Omental fat pad (tissue), 4 donors: ENCODE data around the gene AJAP1. TPM values are rescaled to one million over a fixed set of nuclear protein-coding genes. Genes with fewer than 3 reads are reported as not detected.

Experiments used
- ATAC-seq: fragments of 150-250 bp; one replicate; pipeline ENCODE4 v1.9.1; 2016; ENCODE audit warnings: mild to moderate bottlenecking, moderate library complexity; ENCODE audit not compliant: low FRiP score
- DNase-seq: peaks from one replicate; pipeline ENCODE4 v3.0.0-alpha.2; 2019; ENCODE audit warnings: low spot score
- total RNA-seq, 4 donors: library from RNA; depleted of rRNA; stranded (reverse); fragments of >200 nt; gene quantifications; one replicate each; pipeline ENCODE4 v1.1.0, GENCODE V29; 2016
- TF ChIP-seq, protein P1 (sequence below), 3 donors: fragments of 450-650 bp; IDR thresholded peaks; one replicate each; pipeline ENCODE4 v1.5.1; 2016 to 2017; ENCODE audit warnings: antibody characterized with exemption in 3 of 3, mild to moderate bottlenecking in 3 of 3, moderate library complexity in 2 of 3

AJAP1 gene
- total RNA-seq, 4 donors from 2014 or later = 0.06 to 0.63 (median 0.53) TPM

DNA sequence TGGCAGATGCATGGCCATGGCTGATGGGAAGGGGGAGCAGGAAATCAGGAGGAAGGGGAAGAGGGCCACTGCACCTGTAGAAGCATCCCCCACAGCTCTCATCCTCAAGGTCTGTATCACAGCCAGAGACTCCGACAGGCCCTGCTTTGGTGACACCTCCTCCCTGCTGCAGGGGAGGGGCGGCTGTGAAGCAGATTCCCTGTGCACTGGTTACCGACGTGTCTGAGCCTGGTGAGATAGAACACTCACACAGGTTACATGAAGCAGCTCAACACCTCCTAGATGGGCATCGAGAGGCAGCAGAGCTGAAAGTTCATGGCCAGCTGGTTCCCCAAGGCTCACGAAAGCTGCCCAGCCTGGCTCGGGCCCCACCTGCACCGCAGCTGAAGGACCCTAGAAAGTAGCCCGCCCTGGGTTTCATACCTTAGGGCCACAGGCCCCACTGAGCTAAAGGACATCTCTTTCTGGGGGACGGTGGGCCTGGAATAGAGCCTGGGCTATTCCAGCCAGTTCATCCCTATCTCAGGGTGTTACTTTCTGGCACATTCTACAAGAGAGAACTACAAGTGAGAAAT, 30.2 kb upstream of the AJAP1 start:
- TF ChIP-seq, protein P1, sequence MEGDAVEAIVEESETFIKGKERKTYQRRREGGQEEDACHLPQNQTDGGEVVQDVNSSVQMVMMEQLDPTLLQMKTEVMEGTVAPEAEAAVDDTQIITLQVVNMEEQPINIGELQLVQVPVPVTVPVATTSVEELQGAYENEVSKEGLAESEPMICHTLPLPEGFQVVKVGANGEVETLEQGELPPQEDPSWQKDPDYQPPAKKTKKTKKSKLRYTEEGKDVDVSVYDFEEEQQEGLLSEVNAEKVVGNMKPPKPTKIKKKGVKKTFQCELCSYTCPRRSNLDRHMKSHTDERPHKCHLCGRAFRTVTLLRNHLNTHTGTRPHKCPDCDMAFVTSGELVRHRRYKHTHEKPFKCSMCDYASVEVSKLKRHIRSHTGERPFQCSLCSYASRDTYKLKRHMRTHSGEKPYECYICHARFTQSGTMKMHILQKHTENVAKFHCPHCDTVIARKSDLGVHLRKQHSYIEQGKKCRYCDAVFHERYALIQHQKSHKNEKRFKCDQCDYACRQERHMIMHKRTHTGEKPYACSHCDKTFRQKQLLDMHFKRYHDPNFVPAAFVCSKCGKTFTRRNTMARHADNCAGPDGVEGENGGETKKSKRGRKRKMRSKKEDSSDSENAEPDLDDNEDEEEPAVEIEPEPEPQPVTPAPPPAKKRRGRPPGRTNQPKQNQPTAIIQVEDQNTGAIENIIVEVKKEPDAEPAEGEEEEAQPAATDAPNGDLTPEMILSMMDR (IDR thresholded peaks at IDR 0.05) = no peak
- no peak for ATAC-seq
- no peak for DNase-seq

DNA sequence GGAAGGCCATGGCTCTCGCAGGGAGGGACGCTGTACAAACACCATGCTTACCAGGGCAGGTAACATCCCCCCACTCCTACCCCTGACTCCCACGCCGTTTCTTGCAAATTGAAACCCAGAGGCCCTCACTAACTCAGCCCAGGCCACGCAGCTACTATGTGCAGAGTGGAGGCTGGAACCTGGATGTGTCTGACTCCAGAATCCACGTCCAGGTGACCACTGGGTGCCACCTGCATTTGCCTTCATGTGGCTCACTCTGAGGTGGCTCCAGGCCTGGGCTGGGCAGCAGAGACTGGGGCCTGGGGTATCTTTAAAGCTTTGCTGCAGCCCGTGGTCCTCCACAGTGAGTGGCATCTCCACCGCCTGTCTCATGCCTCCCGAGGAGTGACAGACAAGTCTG, 29.6 kb upstream of the AJAP1 start:
- DNase-seq (no peak), ATAC-seq (no peak)
- TF ChIP-seq, protein P1 (IDR thresholded peaks at IDR 0.05) = no peak

DNA sequence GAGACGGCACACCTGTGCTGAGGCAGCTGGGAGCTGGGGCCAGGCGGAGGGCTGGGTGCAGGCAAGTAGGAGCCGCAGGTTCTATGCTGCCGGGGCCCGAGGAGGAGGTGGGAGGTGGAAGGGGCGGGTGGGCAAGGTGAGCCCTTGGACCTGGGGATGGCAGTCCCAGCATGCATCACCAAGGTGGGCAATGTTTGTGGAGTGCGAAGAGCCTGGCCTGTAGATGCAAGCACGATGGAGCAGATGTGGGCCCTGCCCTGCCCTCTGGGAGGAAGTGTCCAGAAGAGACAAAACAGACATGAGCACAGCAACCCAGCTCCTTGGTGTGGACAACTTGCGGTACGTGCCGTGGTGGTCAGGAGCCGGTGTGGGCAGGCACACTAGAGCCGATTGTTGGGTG, 28.3 kb upstream of the AJAP1 start:
- ATAC-seq (no peak), DNase-seq (no peak)
- TF ChIP-seq, protein P1 (IDR thresholded peaks at IDR 0.05) = no peak

DNA sequence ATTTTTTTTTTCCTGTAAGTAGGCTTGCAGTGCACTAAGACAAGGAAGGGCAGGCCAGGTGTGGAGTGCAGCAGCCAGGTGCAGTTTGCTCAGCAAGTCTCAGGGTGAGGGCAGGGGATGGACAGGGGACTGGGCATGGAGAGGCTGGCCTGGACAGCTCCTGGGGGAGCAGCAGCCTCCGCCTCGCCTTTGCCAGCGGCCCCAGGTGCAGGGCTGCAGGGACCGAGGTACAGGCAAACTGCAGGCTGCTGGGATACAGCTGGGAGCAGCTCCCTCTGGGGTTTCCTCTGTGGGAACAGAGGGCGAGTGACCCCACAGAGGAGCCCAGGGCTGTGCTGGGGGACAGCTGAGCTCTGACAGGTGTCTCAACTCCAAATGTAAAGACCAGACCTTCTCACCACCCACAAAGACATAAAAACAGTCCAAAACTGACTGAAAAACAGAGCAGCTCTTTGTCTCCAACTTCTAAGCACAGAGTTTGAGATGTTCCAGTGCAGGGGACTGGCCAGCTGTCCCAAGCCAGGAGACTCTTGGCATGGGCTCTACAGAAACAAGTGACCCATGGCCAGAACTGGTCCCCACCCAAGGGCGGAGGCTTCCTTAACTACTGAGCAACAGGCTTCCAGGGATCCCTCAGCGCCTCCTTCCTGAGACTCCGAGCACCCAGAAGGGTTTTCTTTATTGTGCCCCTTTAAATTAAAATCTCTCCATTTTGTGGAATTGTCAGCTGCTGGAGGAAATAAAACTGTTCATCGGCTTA, 27.7 kb upstream of the AJAP1 start:
- DNase-seq = no peak
- no peak for ATAC-seq
- TF ChIP-seq, protein P1 (IDR thresholded peaks at IDR 0.05) = no peak

DNA sequence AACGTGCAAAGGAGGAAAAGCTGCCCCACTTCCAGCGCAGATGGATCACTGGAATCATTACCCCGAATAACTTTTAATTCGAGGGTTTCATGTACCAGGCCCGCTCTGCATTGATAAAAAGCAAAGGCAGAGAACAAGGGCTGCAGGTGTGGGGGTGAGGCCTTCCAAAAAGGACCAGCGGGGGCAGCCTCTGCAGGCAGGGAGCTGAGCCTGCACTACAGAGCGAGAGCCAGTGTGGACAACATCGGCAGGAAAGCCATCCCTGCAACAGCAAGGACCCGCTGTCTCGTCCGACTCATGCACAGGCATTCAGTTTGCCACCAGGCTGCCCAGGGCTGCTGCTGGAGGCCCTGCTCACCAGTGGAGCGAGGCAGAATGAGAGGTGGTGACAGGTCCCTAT, 27.1 kb upstream of the AJAP1 start:
- ATAC-seq (no peak), DNase-seq (no peak)
- TF ChIP-seq, protein P1 (IDR thresholded peaks at IDR 0.05) = no peak

DNA sequence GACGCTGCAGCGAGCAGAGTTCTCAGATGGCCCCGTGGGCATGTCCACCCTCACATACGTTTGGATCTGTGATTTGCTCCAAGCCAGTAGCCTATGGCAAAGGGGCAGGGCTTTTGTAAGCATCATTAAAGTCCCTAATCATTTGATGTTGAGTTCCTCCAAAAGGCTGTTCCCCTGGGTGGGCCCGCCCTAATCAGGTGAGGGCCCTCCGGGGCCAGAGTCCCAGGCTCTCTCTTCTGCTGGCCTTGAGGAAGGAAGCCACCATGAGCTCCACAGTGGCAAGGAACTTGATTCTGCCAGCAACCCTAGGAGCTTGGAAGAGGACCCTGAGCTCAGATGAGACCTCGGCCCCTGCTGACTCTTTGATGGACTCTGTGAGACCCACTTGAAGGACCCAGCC, 25.4 kb upstream of the AJAP1 start:
- TF ChIP-seq, protein P1 (IDR thresholded peaks at IDR 0.05) = no peak
- ATAC-seq (no peak), DNase-seq (no peak)

DNA sequence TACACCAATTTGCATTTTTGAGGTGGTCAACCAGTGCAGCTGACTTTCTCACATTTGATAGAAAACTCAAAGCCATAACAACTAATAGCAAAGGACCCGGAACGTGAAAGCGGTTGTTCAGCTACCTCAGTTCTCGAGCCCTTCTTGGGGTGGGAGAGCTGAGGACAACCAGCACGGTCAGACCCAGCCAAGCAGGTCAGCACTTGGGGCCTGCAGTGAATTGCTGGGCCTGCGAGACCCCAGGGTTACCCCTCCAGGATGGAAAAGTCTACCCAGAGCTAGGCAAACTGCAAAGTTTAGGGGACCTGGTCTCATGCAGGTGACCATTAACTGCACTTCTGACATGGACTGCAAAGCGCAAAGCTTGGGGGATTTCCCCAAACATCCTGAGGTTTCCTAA, 23.8 kb upstream of the AJAP1 start:
- TF ChIP-seq, protein P1 (IDR thresholded peaks at IDR 0.05) = no peak
- ATAC-seq = no peak
- DNase-seq = no peak
